Measurements from ENCODE around the gene MRPL18.
"Not testable (repeated sequence)": the region's sequence is repeated elsewhere in the genome, so short reads cannot be mapped to it uniquely, and the experiment has no call there.

MRPL18 gene

GRCh38 chr6:159777240-159777904 is 12.9 kb upstream of the MRPL18 start:
- DNase-seq = no peak

- DNase-seq = no peak
Observed at GRCh38 chr6:159778131-159778530, 12.1 kb upstream of the MRPL18 start.

DNA sequence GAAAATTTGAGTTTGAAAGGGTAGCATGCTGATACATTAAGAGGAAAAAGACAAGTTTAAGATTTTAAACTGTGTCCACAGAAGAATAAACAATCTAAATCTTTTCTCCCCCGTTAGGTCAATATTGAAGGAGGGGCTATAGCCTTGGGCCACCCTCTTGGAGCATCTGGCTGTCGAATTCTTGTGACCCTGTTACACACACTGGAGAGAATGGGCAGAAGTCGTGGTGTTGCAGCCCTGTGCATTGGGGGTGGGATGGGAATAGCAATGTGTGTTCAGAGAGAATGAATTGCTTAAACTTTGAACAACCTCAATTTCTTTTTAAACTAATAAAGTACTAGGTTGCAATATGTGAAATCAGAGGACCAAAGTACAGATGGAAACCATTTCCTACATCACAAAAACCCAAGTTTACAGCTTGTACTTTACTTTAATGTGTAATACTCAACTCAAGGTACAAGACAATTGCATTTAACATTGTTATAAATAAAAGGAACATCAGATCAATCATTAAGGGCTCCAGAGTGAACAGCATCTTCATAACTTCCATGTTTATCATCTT is 11.6 kb upstream of the MRPL18 start:
- DNase-seq = no peak

DNA sequence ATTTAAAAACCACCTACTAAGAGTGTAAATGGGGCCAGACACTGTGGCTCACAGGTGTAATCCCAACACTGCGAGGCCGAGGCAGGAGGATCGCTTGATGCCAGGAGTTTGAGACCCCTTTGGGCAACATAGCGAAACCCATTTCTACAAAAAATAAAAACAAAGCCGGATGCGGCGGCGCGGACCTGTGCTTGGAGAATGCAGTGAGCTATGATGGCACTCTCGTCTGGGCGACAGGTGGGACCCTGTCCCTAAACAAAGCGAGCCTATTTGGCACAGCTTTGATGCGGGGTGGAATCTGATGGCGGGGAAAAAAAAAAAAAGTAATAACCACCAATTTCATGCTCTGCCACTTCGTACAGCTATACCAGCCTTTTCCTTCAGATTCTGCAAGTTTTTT is 2.0 kb upstream of the MRPL18 start:
- no peak for DNase-seq

- DNase-seq = peak in 1 of 2 experiments; percentile 13
Observed at GRCh38 chr6:159788753-159789376, 1.4 kb upstream of the MRPL18 start.

DNA sequence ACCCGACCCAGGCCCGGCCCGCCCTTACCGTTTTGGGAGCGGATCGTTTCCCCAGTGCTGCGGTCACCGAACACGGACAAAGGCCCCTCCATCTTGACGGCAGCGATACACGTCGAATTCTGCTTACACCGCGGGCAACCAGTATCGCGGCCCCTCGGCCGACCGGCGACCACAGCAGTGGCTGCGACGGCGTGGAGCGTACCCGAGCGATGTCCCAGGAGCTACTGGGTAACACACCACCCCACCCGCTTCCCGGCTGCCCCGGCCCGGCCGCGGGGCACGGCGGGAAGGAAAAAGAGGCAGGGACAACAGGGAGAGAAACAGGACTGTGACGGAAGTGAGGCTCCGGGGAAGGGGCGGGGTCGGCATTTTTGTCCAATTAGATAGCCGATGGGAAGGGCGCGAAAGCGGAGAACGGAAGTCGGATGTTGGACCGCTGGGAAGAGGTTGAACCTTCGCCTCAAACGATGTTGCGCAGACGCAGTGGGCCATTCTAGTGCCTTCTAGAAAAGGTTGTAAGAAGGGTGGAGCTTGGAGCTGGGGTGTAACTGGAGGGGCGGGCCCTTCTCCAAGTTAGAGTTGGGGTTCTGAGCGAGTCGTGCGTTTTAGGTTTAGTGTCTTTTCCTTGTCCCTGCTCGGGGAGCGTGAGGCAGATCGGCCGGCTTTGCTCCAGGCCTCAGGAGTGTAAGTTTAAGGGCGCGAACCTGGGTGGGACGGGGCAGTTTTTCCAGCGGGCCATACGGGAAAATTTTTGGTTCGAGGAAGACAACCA is 704 bp upstream of the MRPL18 start, which contains the start of gene TCP1:
Gene TCP1, minus strand, starts transcription at position 226 of the 772 bp plus-strand sequence. Its CDS starts 134 bp downstream, at position 92.
- DNase-seq = peak; percentile 97 to 99

- no peak for DNase-seq
Observed at GRCh38 chr6:159790956-159791598, 810 bp downstream of the MRPL18 start.

- not testable (repeated sequence) for DNase-seq
Observed at GRCh38 chr6:159794976-159795375, 4.7 kb downstream of the MRPL18 start.

DNA sequence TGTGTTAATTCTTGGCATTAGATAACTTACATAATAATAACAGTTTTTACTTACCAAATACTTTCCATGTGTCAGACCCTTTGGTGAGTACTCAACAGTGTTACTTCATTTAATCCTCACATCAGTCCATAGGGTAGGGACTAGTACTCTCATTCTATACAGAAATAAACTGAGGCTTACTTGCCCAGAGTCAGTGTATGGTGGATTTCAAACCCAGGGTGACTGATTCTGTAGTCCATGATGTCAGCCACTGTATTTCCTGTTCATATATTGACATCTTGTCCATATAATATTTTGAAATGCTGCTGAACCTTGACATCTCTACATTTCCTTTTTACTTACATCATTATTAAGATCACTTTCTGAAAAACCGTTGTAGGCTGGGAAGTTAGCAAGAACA is 7.3 kb downstream of the MRPL18 start:
- no peak for DNase-seq

- DNase-seq = no peak
Observed at GRCh38 chr6:159800141-159800865, 10.0 kb downstream of the MRPL18 start, which contains the start of gene PNLDC1. Gene PNLDC1, plus strand, starts transcription at chr6:159800276. Its CDS starts 32 bp downstream, at chr6:159800308.

- no peak for DNase-seq
Observed at GRCh38 chr6:159801935-159802334, 11.7 kb downstream of the MRPL18 start.

DNA sequence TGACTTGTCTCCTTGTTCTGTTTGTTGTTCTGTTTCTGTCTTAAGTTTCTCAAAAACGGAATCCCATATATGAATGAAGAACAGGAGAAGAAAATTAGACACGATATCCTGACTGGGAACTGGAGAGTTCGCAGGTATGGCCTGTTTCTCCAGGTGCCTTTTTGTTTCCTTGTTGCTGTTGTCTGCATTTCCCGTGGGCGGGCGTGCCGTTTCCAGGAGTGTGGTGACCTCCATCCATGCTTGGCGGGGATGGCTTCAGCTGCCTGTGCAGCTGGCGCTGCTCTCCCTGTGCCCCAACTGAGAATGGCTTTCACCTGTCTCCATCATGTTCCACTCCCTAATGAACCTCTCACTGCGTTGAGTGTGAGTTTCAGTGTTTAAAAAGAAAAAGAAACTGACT is 14.2 kb downstream of the MRPL18 start:
- no peak for DNase-seq

DNA sequence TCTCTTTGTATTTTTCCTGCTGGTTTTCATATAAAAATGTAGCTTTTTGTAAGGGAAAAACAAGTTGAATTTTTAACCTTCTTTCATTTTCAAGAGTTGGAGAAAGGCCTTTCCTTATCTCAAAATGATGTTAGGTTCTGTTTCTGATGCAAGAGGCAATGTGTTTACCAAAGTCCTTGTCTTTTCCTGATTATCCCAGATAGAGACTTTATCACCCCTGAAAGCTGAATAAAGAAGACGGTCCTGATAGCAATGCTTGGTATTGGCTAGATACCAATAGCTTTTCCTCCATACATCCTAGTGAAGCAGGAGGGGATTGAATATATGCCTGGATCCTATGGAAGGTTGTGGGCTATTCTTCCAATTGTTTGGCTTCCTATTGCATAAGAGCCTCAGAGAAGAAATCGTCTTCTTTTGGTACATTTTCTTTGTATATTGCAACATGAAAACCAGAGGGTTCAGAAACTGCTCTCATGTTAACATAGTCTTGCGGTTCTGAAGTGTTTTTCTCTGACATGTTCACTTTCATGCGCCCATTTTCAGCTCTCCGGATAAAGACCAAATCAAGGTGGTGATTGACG is 15.3 kb downstream of the MRPL18 start:
- no peak for DNase-seq

- no peak for DNase-seq
Observed at GRCh38 chr6:159806021-159806458, 15.8 kb downstream of the MRPL18 start.

GRCh38 chr6:159807150-159807858 is 17.0 kb downstream of the MRPL18 start:
- DNase-seq = no peak

- no peak for DNase-seq
Observed at GRCh38 chr6:159808647-159809046, 18.4 kb downstream of the MRPL18 start.

- no peak for DNase-seq
Observed at GRCh38 chr6:159809149-159809548, 18.9 kb downstream of the MRPL18 start.

DNA sequence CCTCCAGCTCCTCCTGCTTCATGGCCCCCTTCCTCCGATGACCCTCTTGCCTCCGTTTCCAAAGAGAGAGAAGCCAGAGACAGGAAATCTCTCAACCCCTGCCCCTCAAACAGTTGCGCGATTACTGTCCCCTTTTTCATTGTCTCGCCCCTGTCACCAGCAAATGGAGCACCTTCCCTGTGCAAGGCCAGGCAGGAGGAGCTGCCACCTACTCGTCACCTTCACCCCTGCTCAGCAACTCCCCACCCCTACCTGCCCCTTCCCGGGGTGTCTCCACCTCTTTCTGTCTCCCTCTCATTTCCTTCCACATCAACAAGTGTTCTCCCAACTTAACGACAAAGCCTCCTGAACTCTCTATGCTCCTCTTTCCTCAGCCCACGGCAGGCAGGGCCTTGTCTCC is 23.5 kb downstream of the MRPL18 start:
- DNase-seq = no peak

- no peak for DNase-seq
Observed at GRCh38 chr6:159815410-159815809, 25.1 kb downstream of the MRPL18 start.

GRCh38 chr6:159816775-159817174 is 26.5 kb downstream of the MRPL18 start:
- DNase-seq = not testable (repeated sequence)

Data from SW 1271 (cell line).